GM19099 (cell line): ENCODE measurements around the gene CDHR3.

Experiments used
- POLR2A ChIP-seq: IDR thresholded peaks from 3 replicates; pipeline ENCODE4 v1.6.1; 2011; ENCODE audit warnings: low read depth; ENCODE audit not compliant: insufficient read length; ENCODE audit errors: extremely low read depth

The CDHR3 gene

GRCh38 chr7:105951597-105951996 lies 11.5 kb upstream of the CDHR3 start:
- TF ChIP-seq POLR2A: no peak

GRCh38 chr7:105952917-105953595 lies 10.0 kb upstream of the CDHR3 start:
- TF ChIP-seq POLR2A: no peak

- no peak for TF ChIP-seq POLR2A
These were observed 8.4 kb upstream of the CDHR3 start for GRCh38 chr7:105954711-105955110.

GRCh38 chr7:105958012-105958411 lies 5.1 kb upstream of the CDHR3 start:
- no peak for TF ChIP-seq POLR2A

- TF ChIP-seq POLR2A: no peak
These were observed 711 bp upstream of the CDHR3 start for GRCh38 chr7:105962353-105962752.

- TF ChIP-seq POLR2A: no peak
These were observed 8.8 kb downstream of the CDHR3 start for GRCh38 chr7:105971845-105972244.

- TF ChIP-seq POLR2A: no peak
These were observed 9.2 kb downstream of the CDHR3 start for GRCh38 chr7:105972276-105972675.

- no peak for TF ChIP-seq POLR2A
These were observed 11.4 kb downstream of the CDHR3 start for GRCh38 chr7:105974471-105974870.

GRCh38 chr7:105975770-105976417 lies 12.8 kb downstream of the CDHR3 start:
- no peak for TF ChIP-seq POLR2A

- no peak for TF ChIP-seq POLR2A
These were observed 13.8 kb downstream of the CDHR3 start for GRCh38 chr7:105976868-105977267.

- TF ChIP-seq POLR2A: no peak
These were observed 15.0 kb downstream of the CDHR3 start for GRCh38 chr7:105978035-105978434.

GRCh38 chr7:105978974-105979373 lies 15.9 kb downstream of the CDHR3 start:
- no peak for TF ChIP-seq POLR2A

GRCh38 chr7:105979405-105979804 lies 16.3 kb downstream of the CDHR3 start:
- TF ChIP-seq POLR2A: no peak

- TF ChIP-seq POLR2A: no peak
These were observed 17.8 kb downstream of the CDHR3 start for GRCh38 chr7:105980645-105981396.

- no peak for TF ChIP-seq POLR2A
These were observed 19.3 kb downstream of the CDHR3 start for GRCh38 chr7:105982388-105982787.

GRCh38 chr7:105985229-105985628 lies 22.2 kb downstream of the CDHR3 start:
- TF ChIP-seq POLR2A: no peak

GRCh38 chr7:105985672-105986215 lies 22.7 kb downstream of the CDHR3 start:
- TF ChIP-seq POLR2A: no peak

- TF ChIP-seq POLR2A: no peak
These were observed 24.0 kb downstream of the CDHR3 start for GRCh38 chr7:105987046-105987445.
